Stimulated activated CD8-positive, alpha-beta memory T cell treated with anti-CD3 and anti-CD28 coated beads, Interleukin-4, amount 100 ng/mL, for 24 hours (primary cell): Measurements from ENCODE around the gene SNAPIN.

Experiments
- DNase-seq: peaks from one replicate; pipeline ENCODE4 v3.0.0-alpha.2; 2020; ENCODE audit warnings: low read depth

Gene SNAPIN

DNA sequence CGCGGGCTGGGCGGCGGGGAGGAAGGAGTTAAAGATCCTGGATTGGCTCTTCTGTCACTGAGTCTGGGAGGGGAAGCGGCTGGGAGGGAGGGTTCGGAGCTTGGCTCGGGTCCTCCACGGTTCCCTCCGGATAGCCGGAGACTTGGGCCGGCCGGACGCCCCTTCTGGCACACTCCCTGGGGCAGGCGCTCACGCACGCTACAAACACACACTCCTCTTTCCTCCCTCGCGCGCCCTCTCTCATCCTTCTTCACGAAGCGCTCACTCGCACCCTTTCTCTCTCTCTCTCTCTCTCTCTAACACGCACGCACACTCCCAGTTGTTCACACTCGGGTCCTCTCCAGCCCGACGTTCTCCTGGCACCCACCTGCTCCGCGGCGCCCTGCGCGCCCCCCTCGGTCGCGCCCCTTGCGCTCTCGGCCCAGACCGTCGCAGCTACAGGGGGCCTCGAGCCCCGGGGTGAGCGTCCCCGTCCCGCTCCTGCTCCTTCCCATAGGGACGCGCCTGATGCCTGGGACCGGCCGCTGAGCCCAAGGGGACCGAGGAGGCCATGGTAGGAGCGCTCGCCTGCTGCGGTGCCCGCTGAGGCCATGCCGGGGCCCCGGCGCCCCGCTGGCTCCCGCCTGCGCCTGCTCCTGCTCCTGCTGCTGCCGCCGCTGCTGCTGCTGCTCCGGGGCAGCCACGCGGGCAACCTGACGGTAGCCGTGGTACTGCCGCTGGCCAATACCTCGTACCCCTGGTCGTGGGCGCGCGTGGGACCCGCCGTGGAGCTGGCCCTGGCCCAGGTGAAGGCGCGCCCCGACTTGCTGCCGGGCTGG, 20.2 kb downstream of the SNAPIN start, which contains the start of gene NPR1:
NPR1 (plus strand) TSS at position 170 of the 818 bp plus-strand sequence; CDS start at position 591, 421 bp downstream.
- no peak for DNase-seq

DNA sequence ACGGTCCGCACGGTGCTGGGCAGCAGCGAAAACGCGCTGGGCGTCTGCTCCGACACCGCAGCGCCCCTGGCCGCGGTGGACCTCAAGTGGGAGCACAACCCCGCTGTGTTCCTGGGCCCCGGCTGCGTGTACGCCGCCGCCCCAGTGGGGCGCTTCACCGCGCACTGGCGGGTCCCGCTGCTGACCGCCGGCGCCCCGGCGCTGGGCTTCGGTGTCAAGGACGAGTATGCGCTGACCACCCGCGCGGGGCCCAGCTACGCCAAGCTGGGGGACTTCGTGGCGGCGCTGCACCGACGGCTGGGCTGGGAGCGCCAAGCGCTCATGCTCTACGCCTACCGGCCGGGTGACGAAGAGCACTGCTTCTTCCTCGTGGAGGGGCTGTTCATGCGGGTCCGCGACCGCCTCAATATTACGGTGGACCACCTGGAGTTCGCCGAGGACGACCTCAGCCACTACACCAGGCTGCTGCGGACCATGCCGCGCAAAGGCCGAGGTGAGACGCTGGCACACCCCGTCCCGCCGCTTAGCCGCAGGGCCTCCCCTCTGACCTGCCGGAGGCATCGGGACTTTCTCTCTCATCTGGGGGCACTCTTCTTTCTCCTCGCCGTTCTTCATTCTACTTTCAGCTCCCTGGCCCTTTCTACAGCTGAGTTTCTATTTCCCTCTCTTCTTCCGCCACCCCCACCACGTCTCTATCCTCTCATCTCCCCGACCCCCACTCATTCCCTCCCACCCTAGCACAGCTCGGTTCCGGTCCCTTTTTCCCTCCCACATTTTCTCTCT, 21.0 kb downstream of the SNAPIN start:
- no peak for DNase-seq

- no peak for DNase-seq
Measured at GRCh38 chr1:153680120-153680403, 21.6 kb downstream of the SNAPIN start.

GRCh38 chr1:153682730-153683129, 24.2 kb downstream of the SNAPIN start:
- no peak for DNase-seq

DNA sequence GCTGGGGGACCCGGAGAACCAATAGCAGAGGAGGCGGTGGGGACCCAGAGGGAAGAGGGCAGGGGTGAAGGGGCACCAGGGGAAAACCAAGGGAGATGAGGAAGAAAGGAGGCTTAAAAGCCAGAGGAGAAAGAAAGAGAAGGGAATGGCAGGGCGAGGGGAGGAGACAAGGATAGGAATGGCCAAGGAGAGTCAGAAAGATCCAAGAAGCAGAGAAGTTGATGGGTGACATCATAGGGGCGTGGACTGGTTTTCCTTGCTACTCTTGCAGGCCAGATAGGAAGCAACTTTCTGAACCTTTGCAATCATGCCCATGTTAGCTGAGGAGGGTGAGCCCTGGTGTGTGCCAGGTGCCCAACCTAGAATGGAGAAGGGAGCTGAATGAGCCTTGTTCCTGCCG, 25.4 kb downstream of the SNAPIN start:
- no peak for DNase-seq

- DNase-seq, result no peak
Measured at GRCh38 chr1:153684892-153685291, 26.4 kb downstream of the SNAPIN start.

DNA sequence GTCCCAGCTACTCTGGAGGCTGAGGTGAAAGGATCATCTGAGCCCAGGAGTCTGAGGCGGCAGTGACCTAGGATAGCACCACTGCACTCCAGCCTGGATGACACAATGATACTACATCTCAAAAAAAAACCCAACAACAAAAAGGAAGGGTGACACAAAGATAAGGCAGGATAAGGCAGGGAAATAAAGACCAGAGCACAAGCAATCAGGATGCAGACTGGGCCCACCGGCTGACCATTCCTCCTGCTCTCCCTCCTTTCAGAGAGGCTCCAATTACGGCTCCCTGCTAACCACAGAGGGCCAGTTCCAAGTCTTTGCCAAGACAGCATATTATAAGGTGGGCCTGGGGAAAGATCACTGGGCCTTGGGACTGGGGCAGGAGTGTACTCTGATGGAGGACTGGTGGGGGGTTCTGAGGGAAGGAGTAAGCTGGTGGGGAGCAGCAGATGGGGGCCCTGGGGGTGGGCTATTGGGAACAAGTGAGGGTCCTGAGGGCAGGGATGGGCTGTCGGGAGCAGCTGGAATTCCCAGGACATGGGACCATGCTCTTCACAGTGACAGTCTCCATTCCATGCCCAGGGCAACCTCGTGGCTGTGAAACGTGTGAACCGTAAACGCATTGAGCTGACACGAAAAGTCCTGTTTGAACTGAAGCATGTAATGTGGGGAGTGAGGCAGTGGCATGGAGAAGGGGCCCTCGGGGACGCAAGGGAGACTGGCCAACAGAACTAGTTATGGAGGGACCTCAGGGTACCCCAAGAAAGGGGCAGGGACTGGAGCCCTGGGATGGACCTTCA, 27.2 kb downstream of the SNAPIN start:
- no peak for DNase-seq

- no peak for DNase-seq
Measured at GRCh38 chr1:153687346-153688125, 29.0 kb downstream of the SNAPIN start.

DNA sequence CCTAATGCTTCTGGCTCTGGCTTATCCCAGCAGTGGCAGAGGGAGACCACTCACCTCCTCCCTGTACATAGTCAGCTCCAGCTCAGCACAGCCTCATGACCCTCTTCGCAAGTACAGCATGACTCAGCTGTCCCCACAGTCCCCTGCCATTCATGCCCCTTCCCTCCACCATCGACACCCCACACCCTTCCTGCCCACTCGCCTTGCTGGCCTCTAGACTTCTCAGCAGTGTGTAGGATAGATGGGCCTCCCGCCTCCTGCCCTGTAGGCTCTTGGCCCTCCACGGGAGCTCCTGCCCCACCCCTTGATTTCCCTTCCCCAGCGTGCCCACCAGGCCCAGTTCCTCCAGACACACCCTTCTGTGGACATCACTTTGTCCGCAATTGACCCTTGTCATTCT, 29.8 kb downstream of the SNAPIN start:
- no peak for DNase-seq

- no peak for DNase-seq
Measured at GRCh38 chr1:153688736-153689328, 30.3 kb downstream of the SNAPIN start.

DNA sequence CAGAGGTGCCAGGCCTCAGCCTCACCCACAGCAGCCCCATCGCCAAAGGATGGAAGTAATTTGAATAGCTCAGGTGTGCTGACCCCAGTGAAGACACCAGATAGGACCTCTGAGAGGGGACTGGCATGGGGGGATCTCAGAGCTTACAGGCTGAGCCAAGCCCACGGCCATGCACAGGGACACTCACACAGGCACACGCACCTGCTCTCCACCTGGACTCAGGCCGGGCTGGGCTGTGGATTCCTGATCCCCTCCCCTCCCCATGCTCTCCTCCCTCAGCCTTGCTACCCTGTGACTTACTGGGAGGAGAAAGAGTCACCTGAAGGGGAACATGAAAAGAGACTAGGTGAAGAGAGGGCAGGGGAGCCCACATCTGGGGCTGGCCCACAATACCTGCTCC, 35.0 kb downstream of the SNAPIN start:
- DNase-seq, result no peak

DNA sequence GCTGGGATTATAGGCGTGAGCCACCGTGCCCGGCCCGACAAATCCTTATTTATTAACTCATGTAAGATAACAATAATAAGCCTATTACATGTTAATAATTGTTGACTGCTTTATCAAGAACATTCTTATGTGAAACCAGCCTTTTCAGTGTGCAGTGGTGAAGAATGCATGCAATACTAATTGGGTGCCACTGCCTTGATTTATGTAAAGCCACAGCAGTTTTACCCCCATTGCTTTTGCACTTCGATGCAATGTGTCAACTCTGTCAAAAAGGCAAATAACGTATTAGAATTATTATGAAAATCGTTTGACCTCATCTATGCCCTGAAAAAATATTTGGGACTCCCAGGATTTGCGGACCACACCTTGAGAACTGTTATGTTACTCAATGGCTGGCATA, 38.2 kb downstream of the SNAPIN start:
- DNase-seq, result no peak

- DNase-seq, result no peak
Measured at GRCh38 chr1:153697191-153698019, 38.9 kb downstream of the SNAPIN start.

GRCh38 chr1:153698020-153698922, 39.8 kb downstream of the SNAPIN start:
- no peak for DNase-seq

DNA sequence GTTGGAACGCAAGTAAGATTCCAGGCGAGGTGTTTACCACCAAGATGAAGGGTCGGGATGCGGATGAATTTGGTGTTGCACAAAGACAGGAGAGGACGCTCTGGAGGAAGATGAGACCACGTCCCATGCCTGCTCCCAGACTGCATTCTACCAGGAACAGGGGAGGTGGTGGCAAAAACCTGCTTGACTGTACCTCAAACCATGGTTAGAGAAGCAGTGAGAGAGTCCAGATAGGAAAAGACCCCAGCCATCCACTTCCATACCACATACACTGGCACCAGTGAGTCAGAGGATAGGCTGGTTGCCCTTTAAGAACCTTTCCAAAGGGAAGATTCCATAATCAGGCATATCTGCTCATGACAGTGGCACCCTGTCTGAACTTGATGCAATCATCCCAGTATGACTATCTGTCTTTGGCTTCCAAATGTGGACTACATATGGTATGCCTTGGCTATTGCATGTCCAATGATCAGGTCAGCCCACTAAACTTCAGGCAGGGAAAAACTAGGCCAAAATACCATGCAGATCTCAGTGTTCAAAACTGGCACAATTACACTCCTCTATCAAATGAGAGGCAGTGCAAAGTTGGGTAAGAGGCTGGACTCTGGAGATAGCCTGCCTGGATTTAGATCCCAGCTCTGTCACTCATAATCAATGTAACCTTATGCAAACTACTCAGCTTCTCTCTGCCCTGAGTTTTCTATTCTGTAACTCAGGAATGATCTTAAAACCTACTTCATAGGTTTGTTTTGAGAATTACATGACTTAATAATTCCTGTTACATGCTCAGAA, 40.6 kb downstream of the SNAPIN start:
- no peak for DNase-seq

- DNase-seq, result no peak
Measured at GRCh38 chr1:153699768-153700167, 41.3 kb downstream of the SNAPIN start.

DNA sequence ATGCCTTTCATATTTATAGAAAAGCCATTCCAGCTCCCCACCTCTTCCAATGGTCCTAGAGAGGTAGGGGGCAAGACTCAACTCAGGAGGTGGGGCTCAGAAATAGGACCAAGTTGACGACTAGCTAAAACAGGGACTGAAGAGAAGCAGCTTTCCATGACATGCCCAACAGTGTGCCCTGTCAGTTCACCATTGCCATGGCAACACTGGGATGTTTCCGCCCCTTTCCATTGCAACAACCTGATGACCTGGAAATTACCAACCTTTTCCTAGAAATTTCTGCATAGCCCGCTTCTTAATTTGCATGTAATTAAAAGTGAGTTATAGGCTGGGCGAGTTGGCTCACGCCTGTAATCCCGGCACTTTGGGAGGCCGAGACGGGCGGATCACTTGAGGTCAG, 47.0 kb downstream of the SNAPIN start:
- DNase-seq, result no peak

DNA sequence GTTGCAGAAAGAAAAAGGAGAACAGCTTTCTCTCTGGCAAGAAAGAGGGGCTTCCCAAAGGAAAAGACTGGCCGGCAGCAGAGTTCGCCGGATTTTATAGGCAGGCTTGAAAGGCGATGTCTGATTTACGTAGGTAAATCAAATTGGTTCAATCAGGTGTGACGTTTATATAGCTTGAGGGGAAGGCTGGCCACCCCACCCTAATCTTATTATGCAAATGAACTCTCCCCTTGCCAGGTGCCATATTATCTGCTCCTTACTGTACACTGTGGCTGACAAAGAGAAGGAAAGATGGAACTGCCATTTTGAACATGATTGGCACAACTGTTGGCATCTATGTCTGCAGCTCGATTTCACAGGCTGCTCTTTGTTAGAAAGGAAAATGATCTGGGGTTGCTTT, 52.5 kb downstream of the SNAPIN start:
- DNase-seq, result no peak
